ENCODE results near the gene MDFI. TPM values are rescaled to one million over a fixed set of nuclear protein-coding genes. Genes with fewer than 3 reads are reported as not detected.

MDFI gene
- total RNA-seq, 1 experiment from 2014 or later = 166 TPM

- no peaks in the 10 kb centered on the region for H3K9me3 ChIP-seq (replicated peaks)
- H3K4me3 ChIP-seq = no peak overlapping the region
- peaks cover 4% of the 10 kb centered on the region; the same call in 1 of the 2 replicates for H3K27me3 ChIP-seq
- peaks cover 7% of the 10 kb centered on the region; the same call in 1 of the 2 replicates for H3K4me1 ChIP-seq
- H3K27ac ChIP-seq = no peak overlapping the region
- no peaks in the 10 kb centered on the region for H3K36me3 ChIP-seq
- no peak for DNase-seq
Observed at GRCh38 chr6:41674231-41675000, 36.1 kb downstream of the MDFI start.

- H3K4me1 ChIP-seq = peaks cover 7% of the 10 kb centered on the region; the same call in 1 of the 2 replicates
- no peak overlapping the region for H3K27ac ChIP-seq
- no peaks in the 10 kb centered on the region for H3K36me3 ChIP-seq
- H3K27me3 ChIP-seq = peaks cover 4% of the 10 kb centered on the region; the same call in 1 of the 2 replicates
- no peaks in the 10 kb centered on the region for H3K9me3 ChIP-seq (replicated peaks)
- H3K4me3 ChIP-seq = no peak overlapping the region
- DNase-seq = no peak
Observed at GRCh38 chr6:41675176-41675775, 37.0 kb downstream of the MDFI start.

GRCh38 chr6:41675992-41676391, 37.7 kb downstream of the MDFI start:
- no peak overlapping the region for H3K27ac ChIP-seq
- no peaks in the 10 kb centered on the region for H3K9me3 ChIP-seq (replicated peaks)
- peaks cover 4% of the 10 kb centered on the region; the same call in 1 of the 2 replicates for H3K27me3 ChIP-seq
- H3K4me3 ChIP-seq = no peak overlapping the region
- peaks cover 7% of the 10 kb centered on the region; the same call in 1 of the 2 replicates for H3K4me1 ChIP-seq
- no peak for DNase-seq
- no peaks in the 10 kb centered on the region for H3K36me3 ChIP-seq

- H3K4me1 ChIP-seq = peaks cover 7% of the 10 kb centered on the region; the same call in 1 of the 2 replicates
- no peak overlapping the region for H3K27ac ChIP-seq
- H3K27me3 ChIP-seq = peaks cover 4% of the 10 kb centered on the region; the same call in 1 of the 2 replicates
- no peak overlapping the region for H3K4me3 ChIP-seq
- H3K9me3 ChIP-seq (replicated peaks) = no peaks in the 10 kb centered on the region
- DNase-seq = no peak
- H3K36me3 ChIP-seq = no peaks in the 10 kb centered on the region
Observed at GRCh38 chr6:41676431-41676830, 38.2 kb downstream of the MDFI start.

GRCh38 chr6:41677124-41677921, 39.1 kb downstream of the MDFI start:
- Histone ChIP-seq H3K4me3 (no peak overlapping the region), H3K9me3 (replicated peaks) (no peaks in the 10 kb centered on the region), H3K27me3 (peaks cover 4% of the 10 kb centered on the region; the same call in 1 of the 2 replicates), H3K36me3 (no peaks in the 10 kb centered on the region), H3K4me1 (peaks cover 9% of the 10 kb centered on the region), H3K27ac (no peak overlapping the region)
- DNase-seq = no peak

GRCh38 chr6:41678511-41679084, 40.3 kb downstream of the MDFI start:
- no peak overlapping the region for H3K27ac ChIP-seq
- no peak for DNase-seq

GRCh38 chr6:41679696-41680095, 41.4 kb downstream of the MDFI start:
- Histone ChIP-seq H3K4me1 (peaks cover 4% of the 10 kb centered on the region; the same call in 1 of the 2 replicates), H3K27me3 (peaks cover 4% of the 10 kb centered on the region; the same call in 1 of the 2 replicates), H3K9me3 (replicated peaks) (no peaks in the 10 kb centered on the region), H3K27ac (no peak overlapping the region), H3K4me3 (no peak overlapping the region), H3K36me3 (no peaks in the 10 kb centered on the region)
- no peak for DNase-seq

More at GRCh38 chr6:41678511-41679084, 40.3 kb downstream of the MDFI start:
- Histone ChIP-seq H3K36me3 (no peaks in the 10 kb centered on the region), H3K4me1 (peaks cover 9% of the 10 kb centered on the region), H3K9me3 (replicated peaks) (no peaks in the 10 kb centered on the region), H3K4me3 (no peak overlapping the region), H3K27me3 (peaks cover 4% of the 10 kb centered on the region; the same call in 1 of the 2 replicates)

GRCh38 chr6:41680182-41680965, 42.1 kb downstream of the MDFI start:
- Histone ChIP-seq H3K36me3 (no peaks in the 10 kb centered on the region), H3K27me3 (peaks cover 4% of the 10 kb centered on the region; the same call in 1 of the 2 replicates), H3K4me1 (peaks cover 4% of the 10 kb centered on the region; the same call in 1 of the 2 replicates), H3K9me3 (replicated peaks) (no peaks in the 10 kb centered on the region), H3K27ac (no peak overlapping the region), H3K4me3 (no peak overlapping the region)
- DNase-seq = no peak

GRCh38 chr6:41682056-41682477, 43.8 kb downstream of the MDFI start:
- H3K36me3 ChIP-seq = no peaks in the 10 kb centered on the region
- no peaks in the 10 kb centered on the region for H3K9me3 ChIP-seq (replicated peaks)
- no peak overlapping the region for H3K27ac ChIP-seq
- peak; percentile 96 to 98 for DNase-seq
- peaks cover 3% of the 10 kb centered on the region; the same call in 1 of the 2 replicates for H3K27me3 ChIP-seq
- peaks cover 4% of the 10 kb centered on the region; the same call in 1 of the 2 replicates for H3K4me1 ChIP-seq
- no peak overlapping the region for H3K4me3 ChIP-seq

GRCh38 chr6:41682497-41683272, 44.4 kb downstream of the MDFI start:
- Histone ChIP-seq H3K27ac (no peak overlapping the region), H3K4me3 (peak overlapping the region; percentile 31), H3K27me3 (no peaks in the 10 kb centered on the region; the same call in 1 of the 2 replicates), H3K36me3 (no peaks in the 10 kb centered on the region), H3K9me3 (replicated peaks) (no peaks in the 10 kb centered on the region), H3K4me1 (peaks cover 4% of the 10 kb centered on the region; the same call in 1 of the 2 replicates)
- DNase-seq = no peak

GRCh38 chr6:41683273-41683522, 44.9 kb downstream of the MDFI start:
- Histone ChIP-seq H3K27me3 (no peaks in the 10 kb centered on the region; the same call in 1 of the 2 replicates), H3K36me3 (no peaks in the 10 kb centered on the region), H3K27ac (no peak overlapping the region), H3K4me3 (peak overlapping the region; percentile 31), H3K9me3 (replicated peaks) (no peaks in the 10 kb centered on the region), H3K4me1 (peaks cover 4% of the 10 kb centered on the region; the same call in 1 of the 2 replicates)
- DNase-seq = no peak

GRCh38 chr6:41683523-41684310, 45.4 kb downstream of the MDFI start:
- peak; percentile 72 to 84 for DNase-seq
- H3K27ac ChIP-seq = no peak overlapping the region
- H3K9me3 ChIP-seq (replicated peaks) = no peaks in the 10 kb centered on the region
- H3K4me1 ChIP-seq = peaks cover 4% of the 10 kb centered on the region; the same call in 1 of the 2 replicates
- H3K27me3 ChIP-seq = no peaks in the 10 kb centered on the region; the same call in 1 of the 2 replicates
- peak overlapping the region; percentile 31 for H3K4me3 ChIP-seq
- H3K36me3 ChIP-seq = no peaks in the 10 kb centered on the region
